Activated CD8-positive, alpha-beta memory T cell treated with anti-CD3 and anti-CD28 coated beads for 48 hours (primary cell): ENCODE results near the gene KLC3.

Experiments used
- DNase-seq, 3 experiments: peaks; one replicate each; pipeline ENCODE4 v3.0.0-alpha.2; 2020; ENCODE audit warnings: low read depth in 2 of 3, low spot score in 2 of 3

The KLC3 gene

GRCh38 chr19:45348367-45349125 lies 8.0 kb downstream of the KLC3 start:
- no peak for DNase-seq

- DNase-seq = no peak
Observed at GRCh38 chr19:45349126-45349415, 8.5 kb downstream of the KLC3 start.

GRCh38 chr19:45349430-45349941 lies 8.9 kb downstream of the KLC3 start:
- no peak for DNase-seq

GRCh38 chr19:45350477-45351058 lies 10.0 kb downstream of the KLC3 start:
- DNase-seq = no peak

GRCh38 chr19:45351401-45351952 lies 10.9 kb downstream of the KLC3 start:
- DNase-seq = no peak

- no peak for DNase-seq
Observed at GRCh38 chr19:45352062-45352461, 11.5 kb downstream of the KLC3 start.

GRCh38 chr19:45352471-45352870 lies 11.9 kb downstream of the KLC3 start:
- DNase-seq = no peak

- DNase-seq = no peak
Observed at GRCh38 chr19:45352914-45353796, 12.6 kb downstream of the KLC3 start.

GRCh38 chr19:45354241-45354842 lies 13.8 kb downstream of the KLC3 start:
- DNase-seq = no peak

GRCh38 chr19:45355402-45355801 lies 14.9 kb downstream of the KLC3 start:
- DNase-seq = no peak

- no peak for DNase-seq
Observed at GRCh38 chr19:45355910-45356309, 15.4 kb downstream of the KLC3 start.

GRCh38 chr19:45356760-45357444 lies 16.4 kb downstream of the KLC3 start:
- no peak for DNase-seq

GRCh38 chr19:45357445-45357783 lies 16.9 kb downstream of the KLC3 start:
- DNase-seq = no peak

GRCh38 chr19:45358213-45358792 lies 17.8 kb downstream of the KLC3 start:
- DNase-seq = no peak

- no peak for DNase-seq
Observed at GRCh38 chr19:45361608-45362007, 21.1 kb downstream of the KLC3 start.

- no peak for DNase-seq
Observed at GRCh38 chr19:45362291-45362690, 21.7 kb downstream of the KLC3 start.

- no peak for DNase-seq
Observed at GRCh38 chr19:45363861-45364459, 23.4 kb downstream of the KLC3 start.

- no peak for DNase-seq
Observed at GRCh38 chr19:45364696-45365095, 24.1 kb downstream of the KLC3 start.

- DNase-seq = no peak
Observed at GRCh38 chr19:45368127-45368526, 27.6 kb downstream of the KLC3 start.

- no peak for DNase-seq
Observed at GRCh38 chr19:45368737-45369340, 28.3 kb downstream of the KLC3 start.
